T-helper 1 cell treated with Interleukin-12 subunit alpha and Interleukin-12 subunit beta and Interleukin-4 antibody, amounts not matched to agents 30 μg/mL and 1 μg/mL, for 36 hours (primary cell): ENCODE measurements around the gene MIEN1.
"Not testable (repeated sequence)": the region's sequence is repeated elsewhere in the genome, so short reads cannot be mapped to it uniquely, and the experiment has no call there.

Experiments
- H3K27ac Mint-ChIP-seq: one replicate; pipeline ENCODE4 v1.8.0; 2021; ENCODE audit warnings: mild to moderate bottlenecking, mixed read lengths
- H3K27me3 Mint-ChIP-seq: one replicate; pipeline ENCODE4 v1.8.0; 2021; ENCODE audit warnings: low read depth, mixed read lengths
- H3K36me3 Mint-ChIP-seq: one replicate; pipeline ENCODE4 v1.8.0; 2021; ENCODE audit warnings: low read depth, mixed read lengths
- H3K4me1 Mint-ChIP-seq: one replicate; pipeline ENCODE4 v1.8.0; 2021; ENCODE audit warnings: low read depth, mixed read lengths
- H3K4me3 Mint-ChIP-seq: one replicate; pipeline ENCODE4 v1.8.0; 2021; ENCODE audit warnings: mild to moderate bottlenecking, moderate library complexity, mixed read lengths
- H3K9me3 Mint-ChIP-seq: one replicate; pipeline ENCODE4 v1.8.0; 2021; ENCODE audit warnings: mixed read lengths

The MIEN1 gene

GRCh38 chr17:39730095-39730921 lies at the start of gene MIEN1:
MIEN1 (minus strand) TSS chr17:39730532; CDS start chr17:39730495, 37 bp downstream.
- Mint-ChIP-seq H3K4me1 (peaks cover 12% of the 10 kb centered on the region), H3K4me3 (peak within 1 kb of the TSS; percentile 94), H3K36me3 (peaks cover 9% of the 10 kb centered on the region), H3K27me3 (peaks cover 7% of the 10 kb centered on the region), H3K9me3 (no peaks in the 10 kb centered on the region), H3K27ac (peak within 1 kb of the TSS; percentile 92)

GRCh38 chr17:39777534-39778365 lies 47.4 kb upstream of the MIEN1 start:
- H3K36me3 Mint-ChIP-seq = peaks cover 26% of the 10 kb centered on the region
- peak overlapping the region; percentile 87 for H3K4me3 Mint-ChIP-seq
- H3K9me3 Mint-ChIP-seq = no peaks in the 10 kb centered on the region
- peak overlapping the region; percentile 60 for H3K27ac Mint-ChIP-seq
- H3K4me1 Mint-ChIP-seq = peaks cover 54% of the 10 kb centered on the region
- H3K27me3 Mint-ChIP-seq = no peaks in the 10 kb centered on the region

- peaks cover 56% of the 10 kb centered on the region for H3K4me1 Mint-ChIP-seq
- peak overlapping the region; percentile 87 for H3K4me3 Mint-ChIP-seq
- H3K27me3 Mint-ChIP-seq = no peaks in the 10 kb centered on the region
- H3K9me3 Mint-ChIP-seq = no peaks in the 10 kb centered on the region
- H3K27ac Mint-ChIP-seq = peak overlapping the region; percentile 43
- H3K36me3 Mint-ChIP-seq = peaks cover 24% of the 10 kb centered on the region
Observed at GRCh38 chr17:39776252-39776651, 45.9 kb upstream of the MIEN1 start.

GRCh38 chr17:39775031-39775430 lies 44.7 kb upstream of the MIEN1 start:
- Mint-ChIP-seq H3K27me3 (no peaks in the 10 kb centered on the region), H3K27ac (peak overlapping the region; percentile 26), H3K9me3 (no peaks in the 10 kb centered on the region), H3K36me3 (peaks cover 25% of the 10 kb centered on the region), H3K4me1 (peaks cover 62% of the 10 kb centered on the region), H3K4me3 (no peak overlapping the region)

GRCh38 chr17:39774047-39774446 lies 43.7 kb upstream of the MIEN1 start:
- Mint-ChIP-seq H3K27me3 (no peaks in the 10 kb centered on the region), H3K4me1 (peaks cover 69% of the 10 kb centered on the region), H3K9me3 (no peaks in the 10 kb centered on the region), H3K36me3 (peaks cover 25% of the 10 kb centered on the region), H3K27ac (peak overlapping the region; percentile 81), H3K4me3 (peak overlapping the region; percentile 68)

- Mint-ChIP-seq H3K9me3 (no peaks in the 10 kb centered on the region), H3K27me3 (no peaks in the 10 kb centered on the region), H3K4me3 (peak overlapping the region; percentile 31), H3K4me1 (peaks cover 72% of the 10 kb centered on the region), H3K36me3 (peaks cover 30% of the 10 kb centered on the region), H3K27ac (peak overlapping the region; percentile 64)
Observed at GRCh38 chr17:39772987-39773934, 42.9 kb upstream of the MIEN1 start.

- Mint-ChIP-seq H3K27me3 (no peaks in the 10 kb centered on the region), H3K4me1 (peaks cover 69% of the 10 kb centered on the region), H3K4me3 (peak overlapping the region; percentile 67), H3K36me3 (peaks cover 36% of the 10 kb centered on the region), H3K27ac (peak overlapping the region; percentile 86), H3K9me3 (no peaks in the 10 kb centered on the region)
Observed at GRCh38 chr17:39772415-39772814, 42.1 kb upstream of the MIEN1 start.

- H3K27me3 Mint-ChIP-seq = no peaks in the 10 kb centered on the region
- H3K36me3 Mint-ChIP-seq = peaks cover 52% of the 10 kb centered on the region
- H3K4me3 Mint-ChIP-seq = peak overlapping the region; percentile 30
- H3K9me3 Mint-ChIP-seq = peaks cover 5% of the 10 kb centered on the region
- peaks cover 68% of the 10 kb centered on the region for H3K4me1 Mint-ChIP-seq
- peak overlapping the region; percentile 80 for H3K27ac Mint-ChIP-seq
Observed at GRCh38 chr17:39769974-39770587, 39.7 kb upstream of the MIEN1 start.

GRCh38 chr17:39767147-39767546 lies 36.8 kb upstream of the MIEN1 start:
- H3K4me3 Mint-ChIP-seq = peak overlapping the region; percentile 43
- peaks cover 54% of the 10 kb centered on the region for H3K36me3 Mint-ChIP-seq
- H3K9me3 Mint-ChIP-seq = peaks cover 5% of the 10 kb centered on the region
- no peaks in the 10 kb centered on the region for H3K27me3 Mint-ChIP-seq
- H3K4me1 Mint-ChIP-seq = peaks cover 52% of the 10 kb centered on the region
- H3K27ac Mint-ChIP-seq = peak overlapping the region; percentile 62

GRCh38 chr17:39765766-39766165 lies 35.4 kb upstream of the MIEN1 start:
- H3K4me3 Mint-ChIP-seq = no peak overlapping the region
- H3K36me3 Mint-ChIP-seq = peaks cover 50% of the 10 kb centered on the region
- no peak overlapping the region for H3K27ac Mint-ChIP-seq
- H3K27me3 Mint-ChIP-seq = no peaks in the 10 kb centered on the region
- H3K4me1 Mint-ChIP-seq = peaks cover 43% of the 10 kb centered on the region
- H3K9me3 Mint-ChIP-seq = peaks cover 5% of the 10 kb centered on the region

- Mint-ChIP-seq H3K9me3 (peaks cover 5% of the 10 kb centered on the region), H3K27me3 (no peaks in the 10 kb centered on the region), H3K4me3 (no peak overlapping the region), H3K4me1 (peaks cover 37% of the 10 kb centered on the region), H3K36me3 (peaks cover 50% of the 10 kb centered on the region), H3K27ac (no peak overlapping the region)
Observed at GRCh38 chr17:39765175-39765574, 34.8 kb upstream of the MIEN1 start.

GRCh38 chr17:39764171-39764570 lies 33.8 kb upstream of the MIEN1 start:
- peaks cover 28% of the 10 kb centered on the region for H3K4me1 Mint-ChIP-seq
- H3K27ac Mint-ChIP-seq, H3K9me3 Mint-ChIP-seq, H3K4me3 Mint-ChIP-seq, H3K27me3 Mint-ChIP-seq: not testable (repeated sequence)
- peaks cover 52% of the 10 kb centered on the region for H3K36me3 Mint-ChIP-seq

GRCh38 chr17:39763051-39763820 lies 32.9 kb upstream of the MIEN1 start:
- Mint-ChIP-seq H3K4me1 (peaks cover 30% of the 10 kb centered on the region), H3K9me3 (peaks cover 5% of the 10 kb centered on the region), H3K27ac (no peak overlapping the region), H3K27me3 (no peaks in the 10 kb centered on the region), H3K4me3 (no peak overlapping the region), H3K36me3 (peaks cover 47% of the 10 kb centered on the region)
